ENCODE results near the gene RBPMS2. TPM values are rescaled to one million over a fixed set of nuclear protein-coding genes. Genes with fewer than 3 reads are reported as not detected.

Gene RBPMS2
- total and polyA plus RNA-seq, 2 donors (not counting 3 experiments of a cell fraction or from before 2014, with no cell fraction given), result 2.3 to 7.8 TPM

GRCh38 chr15:64743691-64744090 lies 31.7 kb downstream of the RBPMS2 start:
- Histone ChIP-seq H3K27ac (ENCODE audit: insufficient read depth, low read depth, low read length) (no peak overlapping the region), H3K79me2 (ENCODE audit: control insufficient read depth, insufficient read depth, low read length) (no peaks in the 10 kb centered on the region), H3K4me1 (ENCODE audit: control insufficient read depth, extremely low read depth, insufficient read depth, low read length) (no peaks in the 10 kb centered on the region), H3K27me3 (ENCODE audit: control insufficient read depth in 2 of 2, insufficient read depth in 2 of 2, low read length in 2 of 2) (no peaks in the 10 kb centered on the region), H2AFZ (ENCODE audit: low read depth, low read length) (no peak overlapping the region), H3K4me2 (ENCODE audit: insufficient read depth, low read length) (no peak overlapping the region), H3K9me3 (replicated peaks; ENCODE audit: control insufficient read depth, insufficient read depth, low read length) (no peaks in the 10 kb centered on the region), H4K20me1 (replicated peaks; ENCODE audit: control insufficient read depth, extremely low read depth, insufficient read depth, low read length) (no peaks in the 10 kb centered on the region), H3K4me3 (replicated peaks in 1 of 3; ENCODE audit: insufficient read depth in 1 of 3, low read depth in 1 of 3, low read length in 3 of 3) (no peak overlapping the region), H3K36me3 (ENCODE audit: control insufficient read depth in 2 of 2, extremely low read depth in 1 of 2, insufficient read depth in 2 of 2, low read length in 2 of 2) (no peaks in the 10 kb centered on the region), H3K9ac (replicated peaks; ENCODE audit: extremely low read depth, insufficient read depth, low read length) (no peak overlapping the region), H3K9me1 (replicated peaks; ENCODE audit: control insufficient read depth, extremely low read depth, insufficient read depth, low read length) (no peaks in the 10 kb centered on the region)
- dilution Hi-C loops (cut with MboI; ENCODE audit: extremely low pct_ligation_motif_present, low sequenced_read_pairs), result no loop called here
- DNase-seq (ENCODE audit: low read depth, low spot score) (no peak), FAIRE-seq (no peak)
- TF ChIP-seq FOS (IDR thresholded peaks at IDR 0.05; ENCODE audit: borderline replicate concordance, insufficient read depth, low read length), result no peak
- TF ChIP-seq MYC (IDR thresholded peaks at IDR 0.05; ENCODE audit: low read depth, low read length), result no peak
- no peak for TF ChIP-seq MAX (IDR thresholded peaks at IDR 0.05; ENCODE audit: insufficient read depth, insufficient read length)
- no peak for TF ChIP-seq GATA2 (IDR thresholded peaks at IDR 0.05; ENCODE audit: insufficient read depth, insufficient read length, low read depth, low read length)
- TF ChIP-seq JUN (IDR thresholded peaks at IDR 0.05; ENCODE audit: borderline replicate concordance, insufficient read depth, insufficient read length, low read depth), result no peak
- intact Hi-C loops (cut with micrococcal nuclease), result no loop called here
- ChIA-PET CTCF (interaction anchor here (1.1 to 2.1 kb wide), 4 partner anchors 15 to 72 kb away, joined by 3 to 12 read pairs (median 7); no protein-coding TSS in a partner anchor), POLR2A (no interaction called here)
- BruUV-seq (replicated peaks), result no TSS peak

DNA sequence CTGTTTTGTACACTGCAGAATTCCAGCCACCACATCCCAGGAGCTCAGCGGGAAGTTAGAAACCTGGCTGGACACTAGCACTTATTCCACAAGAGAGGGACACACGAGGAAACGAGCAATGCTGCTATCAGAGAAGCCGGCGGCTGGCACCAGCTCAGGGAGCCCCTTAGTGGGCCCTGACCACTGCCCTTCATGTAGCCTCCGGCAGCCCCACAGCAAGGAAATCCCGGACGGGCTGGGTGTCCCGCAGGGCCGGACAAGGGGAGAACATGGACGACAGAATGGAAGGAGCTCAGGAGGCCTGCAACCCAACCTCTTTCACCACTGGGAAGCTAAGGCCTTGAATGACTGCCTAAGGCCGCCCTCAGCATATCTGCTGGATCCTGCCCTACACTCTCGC lies 32.5 kb downstream of the RBPMS2 start:
- Histone ChIP-seq H3K4me2 (ENCODE audit: insufficient read depth, low read length) (no peak overlapping the region), H3K4me3 (replicated peaks in 1 of 3; ENCODE audit: insufficient read depth in 1 of 3, low read depth in 1 of 3, low read length in 3 of 3) (no peak overlapping the region), H3K9ac (replicated peaks; ENCODE audit: extremely low read depth, insufficient read depth, low read length) (no peak overlapping the region), H3K9me1 (replicated peaks; ENCODE audit: control insufficient read depth, extremely low read depth, insufficient read depth, low read length) (no peaks in the 10 kb centered on the region), H4K20me1 (replicated peaks; ENCODE audit: control insufficient read depth, extremely low read depth, insufficient read depth, low read length) (no peaks in the 10 kb centered on the region), H3K4me1 (ENCODE audit: control insufficient read depth, extremely low read depth, insufficient read depth, low read length) (no peaks in the 10 kb centered on the region), H3K79me2 (ENCODE audit: control insufficient read depth, insufficient read depth, low read length) (no peaks in the 10 kb centered on the region), H3K36me3 (ENCODE audit: control insufficient read depth in 2 of 2, extremely low read depth in 1 of 2, insufficient read depth in 2 of 2, low read length in 2 of 2) (no peaks in the 10 kb centered on the region), H3K27ac (ENCODE audit: insufficient read depth, low read depth, low read length) (no peak overlapping the region), H3K9me3 (replicated peaks; ENCODE audit: control insufficient read depth, insufficient read depth, low read length) (no peaks in the 10 kb centered on the region), H2AFZ (ENCODE audit: low read depth, low read length) (no peak overlapping the region), H3K27me3 (ENCODE audit: control insufficient read depth in 2 of 2, insufficient read depth in 2 of 2, low read length in 2 of 2) (no peaks in the 10 kb centered on the region)
- FAIRE-seq (no peak), DNase-seq (ENCODE audit: low read depth, low spot score) (no peak)
- ChIA-PET CTCF (interaction anchor here (1.1 to 1.9 kb wide), 3 partner anchors 15 to 73 kb away, joined by 3 to 12 read pairs (median 5); no protein-coding TSS in a partner anchor), POLR2A (no interaction called here)
- dilution Hi-C loops (cut with MboI; ENCODE audit: extremely low pct_ligation_motif_present, low sequenced_read_pairs), result no loop called here
- BruUV-seq (replicated peaks), result no TSS peak
- TF ChIP-seq EZH2 (IDR thresholded peaks at IDR 0.05; ENCODE audit: borderline replicate concordance, low read depth, low read length, severe bottlenecking) (no peak), POLR2AphosphoS5 (IDR thresholded peaks at IDR 0.05; ENCODE audit: insufficient read depth, low read depth, low read length) (no peak), JUN (IDR thresholded peaks at IDR 0.05; ENCODE audit: borderline replicate concordance, insufficient read depth, insufficient read length, low read depth) (no peak), FOS (IDR thresholded peaks at IDR 0.05; ENCODE audit: borderline replicate concordance, insufficient read depth, low read length) (no peak), MAX (IDR thresholded peaks at IDR 0.05; ENCODE audit: insufficient read depth, insufficient read length) (no peak), GATA2 (IDR thresholded peaks at IDR 0.05; ENCODE audit: insufficient read depth, insufficient read length, low read depth, low read length) (no peak), POLR2A (IDR thresholded peaks at IDR 0.05; ENCODE audit: low read depth, low read length) (no peak), CTCF (IDR thresholded peaks at IDR 0.05; ENCODE audit: extremely low read depth in 1 of 2, insufficient read depth in 1 of 2, low read depth in 1 of 2, low read length in 2 of 2) (no peak), MYC (IDR thresholded peaks at IDR 0.05; ENCODE audit: low read depth, low read length) (no peak)
- intact Hi-C loops (cut with micrococcal nuclease), result no loop called here

Data from endothelial cell of umbilical vein (primary cell).